ENCODE data around the gene HPCAL4.
A peak's percentile ranks its signal among the peaks of the same experiment; 100 is the strongest.

Gene HPCAL4

DNA sequence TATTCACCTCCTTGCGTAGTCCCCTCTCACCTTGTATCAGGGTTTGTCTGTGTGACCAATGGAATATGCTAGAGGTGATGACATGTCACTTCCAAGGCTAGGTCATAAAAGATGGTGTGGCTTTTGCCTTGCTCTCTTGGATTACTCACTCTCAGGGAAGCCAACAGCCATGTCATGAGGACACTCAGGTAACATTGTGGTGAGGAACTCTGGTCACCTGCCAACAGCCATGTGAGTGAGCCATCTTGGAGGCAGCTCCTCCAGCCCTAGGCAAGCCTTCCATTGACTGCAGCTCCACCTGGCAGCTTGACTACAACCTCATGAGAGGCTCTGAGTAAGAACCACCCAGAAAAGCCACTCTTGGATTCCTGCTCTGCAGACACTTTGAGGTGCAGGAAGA lies 40.8 kb downstream of the HPCAL4 start:
- DNase-seq (ENCODE audit: low read depth) = no peak
- no peak overlapping the region for H3K4me3 ChIP-seq (ENCODE audit: control insufficient read depth, low read depth, low read length)
- TF ChIP-seq, protein P1, sequence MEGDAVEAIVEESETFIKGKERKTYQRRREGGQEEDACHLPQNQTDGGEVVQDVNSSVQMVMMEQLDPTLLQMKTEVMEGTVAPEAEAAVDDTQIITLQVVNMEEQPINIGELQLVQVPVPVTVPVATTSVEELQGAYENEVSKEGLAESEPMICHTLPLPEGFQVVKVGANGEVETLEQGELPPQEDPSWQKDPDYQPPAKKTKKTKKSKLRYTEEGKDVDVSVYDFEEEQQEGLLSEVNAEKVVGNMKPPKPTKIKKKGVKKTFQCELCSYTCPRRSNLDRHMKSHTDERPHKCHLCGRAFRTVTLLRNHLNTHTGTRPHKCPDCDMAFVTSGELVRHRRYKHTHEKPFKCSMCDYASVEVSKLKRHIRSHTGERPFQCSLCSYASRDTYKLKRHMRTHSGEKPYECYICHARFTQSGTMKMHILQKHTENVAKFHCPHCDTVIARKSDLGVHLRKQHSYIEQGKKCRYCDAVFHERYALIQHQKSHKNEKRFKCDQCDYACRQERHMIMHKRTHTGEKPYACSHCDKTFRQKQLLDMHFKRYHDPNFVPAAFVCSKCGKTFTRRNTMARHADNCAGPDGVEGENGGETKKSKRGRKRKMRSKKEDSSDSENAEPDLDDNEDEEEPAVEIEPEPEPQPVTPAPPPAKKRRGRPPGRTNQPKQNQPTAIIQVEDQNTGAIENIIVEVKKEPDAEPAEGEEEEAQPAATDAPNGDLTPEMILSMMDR (conservative IDR thresholded peaks at IDR 0.05; ENCODE audit: control insufficient read depth, insufficient read depth, low read depth, low read length) = no peak

DNA sequence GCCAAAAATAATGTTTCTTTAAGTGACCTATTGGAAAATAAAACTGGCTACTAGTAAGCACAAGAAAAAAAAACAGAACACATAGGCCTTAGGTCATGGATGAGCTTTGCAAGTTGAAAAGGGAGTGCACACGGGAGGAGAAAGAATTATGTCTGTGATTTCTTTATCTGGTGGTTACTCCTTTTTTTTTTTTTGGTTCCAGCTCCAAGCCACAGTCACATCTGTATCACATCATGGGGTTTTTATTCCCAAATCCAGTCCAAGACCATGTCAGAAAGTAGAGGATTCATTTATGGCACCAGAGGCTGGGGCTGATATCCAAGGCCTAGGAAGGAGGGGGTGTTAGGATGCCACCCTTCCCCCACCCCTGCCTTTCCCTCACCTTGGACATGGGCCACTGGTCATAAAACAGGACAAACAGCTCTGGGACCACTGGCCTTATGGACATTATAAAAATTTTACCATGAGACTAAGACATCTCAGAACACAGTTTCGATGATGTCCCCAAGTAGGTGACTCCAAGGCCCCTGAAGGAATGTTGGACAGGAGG lies 41.5 kb downstream of the HPCAL4 start:
- no peak for DNase-seq (ENCODE audit: low read depth)
- no peak overlapping the region for H3K4me3 ChIP-seq (ENCODE audit: control insufficient read depth, low read depth, low read length)
- TF ChIP-seq, protein P1 (conservative IDR thresholded peaks at IDR 0.05; ENCODE audit: control insufficient read depth, insufficient read depth, low read depth, low read length) = no peak

DNA sequence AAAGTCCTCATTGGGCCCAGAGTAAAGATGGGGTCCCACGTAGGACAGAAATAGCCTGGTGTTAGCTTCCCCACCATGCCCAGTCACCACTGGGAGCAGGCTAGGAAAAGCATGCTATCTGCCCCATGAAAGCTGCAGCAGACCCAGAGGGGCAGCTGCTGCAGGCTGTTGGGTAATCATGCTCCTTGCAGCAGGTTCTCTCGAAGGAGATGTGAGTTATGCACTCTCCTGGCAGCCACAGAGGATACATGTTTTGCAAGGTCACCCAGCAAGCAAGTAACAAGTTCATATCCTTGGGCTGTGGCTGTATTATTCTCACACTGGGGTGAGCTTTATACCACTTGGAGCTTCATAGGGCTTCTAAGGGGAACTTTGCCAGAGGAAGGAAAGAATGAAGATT lies 42.7 kb downstream of the HPCAL4 start:
- DNase-seq (ENCODE audit: low read depth) = peak; percentile 38
- TF ChIP-seq, protein P1 (conservative IDR thresholded peaks at IDR 0.05; ENCODE audit: control insufficient read depth, insufficient read depth, low read depth, low read length) = no peak
- no peak overlapping the region for H3K4me3 ChIP-seq (ENCODE audit: control insufficient read depth, low read depth, low read length)

DNA sequence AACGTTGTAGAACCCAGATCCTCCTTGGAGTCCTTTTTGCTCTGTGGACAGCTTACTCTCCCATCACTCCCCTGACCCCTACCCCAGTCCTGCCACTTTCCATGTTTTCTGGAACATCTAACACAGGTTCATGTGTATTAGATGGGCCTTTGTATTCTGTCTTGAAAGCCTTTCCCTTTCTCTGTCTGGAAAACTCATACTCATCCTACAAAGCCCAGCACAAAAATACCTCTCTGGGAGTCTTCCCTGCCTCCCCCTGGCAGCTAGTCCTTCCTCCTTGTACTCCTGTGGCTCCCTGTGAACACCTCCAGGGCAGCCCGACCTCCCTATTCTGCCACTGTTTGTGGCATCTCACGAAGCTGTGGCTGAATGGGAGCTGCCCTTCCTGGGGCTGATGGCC lies 44.0 kb downstream of the HPCAL4 start:
- H3K4me3 ChIP-seq (ENCODE audit: control insufficient read depth, low read depth, low read length) = no peak overlapping the region
- no peak for DNase-seq (ENCODE audit: low read depth)
- TF ChIP-seq, protein P1 (conservative IDR thresholded peaks at IDR 0.05; ENCODE audit: control insufficient read depth, insufficient read depth, low read depth, low read length) = no peak

DNA sequence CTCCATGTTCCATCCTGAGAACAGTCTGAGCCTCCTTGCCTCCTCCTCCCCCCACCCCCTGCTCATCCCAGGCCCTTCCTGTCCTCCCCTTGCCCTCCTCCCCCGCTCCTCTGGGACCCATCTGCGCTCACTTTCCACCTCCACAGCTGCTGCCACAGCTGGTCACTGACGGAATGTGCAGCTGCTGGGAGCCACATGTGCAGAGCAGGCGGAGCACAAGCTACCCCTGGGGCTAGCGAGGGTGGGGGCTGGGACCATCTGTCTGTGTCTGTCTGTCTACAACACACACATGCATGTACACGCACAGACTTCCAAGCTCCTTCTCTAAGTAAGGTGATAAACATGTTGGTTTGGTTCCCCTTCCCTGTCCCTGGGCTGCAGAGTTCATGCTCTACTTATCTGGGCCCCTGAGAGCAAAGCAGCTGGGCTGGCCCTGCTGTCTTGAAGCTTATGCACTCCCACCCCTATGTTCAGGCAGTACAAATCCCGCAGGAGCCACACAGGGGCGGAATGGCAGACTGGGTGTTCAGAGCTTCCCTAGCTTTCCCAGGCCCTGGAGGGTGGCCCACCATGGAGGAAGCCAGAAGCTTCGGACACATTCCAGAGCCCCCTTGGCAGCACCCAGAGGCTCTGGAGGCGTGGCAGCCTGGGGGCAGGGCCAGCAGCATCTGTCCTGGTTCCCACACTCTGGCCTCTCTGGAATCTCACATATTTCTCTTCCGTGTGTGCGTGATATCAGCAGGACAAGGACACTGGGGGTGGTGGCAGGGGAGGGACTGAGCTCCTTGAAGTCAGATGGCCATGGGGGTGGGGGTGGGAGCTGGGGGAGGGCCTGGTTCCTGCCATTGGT lies 44.8 kb downstream of the HPCAL4 start:
- DNase-seq (ENCODE audit: low read depth) = peak; percentile 91
- H3K4me3 ChIP-seq (ENCODE audit: control insufficient read depth, low read depth, low read length) = no peak overlapping the region
- TF ChIP-seq, protein P1 (conservative IDR thresholded peaks at IDR 0.05; ENCODE audit: control insufficient read depth, insufficient read depth, low read depth, low read length) = no peak

DNA sequence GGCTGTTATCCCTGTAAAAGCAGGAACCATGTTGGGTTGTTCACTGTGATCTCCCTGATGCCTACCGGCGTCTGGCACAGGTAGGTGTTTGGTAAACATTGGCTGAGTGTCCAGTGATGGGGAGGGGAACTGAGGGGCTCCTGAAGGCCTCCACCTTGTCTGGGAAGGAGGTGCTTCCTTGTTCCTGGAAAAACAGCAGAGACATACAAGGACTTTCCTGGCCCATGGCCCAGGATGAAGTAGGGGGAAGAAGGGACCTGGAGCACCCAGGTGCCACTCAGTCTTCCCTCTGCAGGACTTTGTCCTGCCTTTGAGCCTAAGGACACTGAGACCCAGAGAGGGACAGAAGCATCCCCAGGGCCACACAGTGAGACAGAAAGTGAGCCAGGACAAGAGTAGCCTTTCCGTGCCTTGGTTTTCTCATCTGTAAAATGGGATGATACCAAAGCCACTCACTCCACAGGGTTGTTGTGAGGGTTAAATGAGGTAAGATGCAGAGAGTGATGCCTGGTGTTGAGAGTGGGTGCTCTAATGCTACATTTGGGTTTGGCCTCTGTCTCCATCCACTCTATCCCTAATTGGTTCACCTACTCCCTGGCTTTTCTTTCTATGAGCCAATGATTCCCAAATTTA lies 45.7 kb downstream of the HPCAL4 start:
- TF ChIP-seq, protein P1 (conservative IDR thresholded peaks at IDR 0.05; ENCODE audit: control insufficient read depth, insufficient read depth, low read depth, low read length) = no peak
- no peak for DNase-seq (ENCODE audit: low read depth)
- no peak overlapping the region for H3K4me3 ChIP-seq (ENCODE audit: control insufficient read depth, low read depth, low read length)
